ENCODE measurements around the gene KRTAP4-2.
"Not testable (repeated sequence)": the region's sequence is repeated elsewhere in the genome, so short reads cannot be mapped to it uniquely, and the experiment has no call there.

Gene KRTAP4-2

GRCh38 chr17:41163828-41164227 lies 14.2 kb downstream of the KRTAP4-2 start:
- in situ Hi-C loops (cut with HindIII; ENCODE audit: low sequenced_read_pairs), result no loop called here
- TF ChIP-seq, protein P1, sequence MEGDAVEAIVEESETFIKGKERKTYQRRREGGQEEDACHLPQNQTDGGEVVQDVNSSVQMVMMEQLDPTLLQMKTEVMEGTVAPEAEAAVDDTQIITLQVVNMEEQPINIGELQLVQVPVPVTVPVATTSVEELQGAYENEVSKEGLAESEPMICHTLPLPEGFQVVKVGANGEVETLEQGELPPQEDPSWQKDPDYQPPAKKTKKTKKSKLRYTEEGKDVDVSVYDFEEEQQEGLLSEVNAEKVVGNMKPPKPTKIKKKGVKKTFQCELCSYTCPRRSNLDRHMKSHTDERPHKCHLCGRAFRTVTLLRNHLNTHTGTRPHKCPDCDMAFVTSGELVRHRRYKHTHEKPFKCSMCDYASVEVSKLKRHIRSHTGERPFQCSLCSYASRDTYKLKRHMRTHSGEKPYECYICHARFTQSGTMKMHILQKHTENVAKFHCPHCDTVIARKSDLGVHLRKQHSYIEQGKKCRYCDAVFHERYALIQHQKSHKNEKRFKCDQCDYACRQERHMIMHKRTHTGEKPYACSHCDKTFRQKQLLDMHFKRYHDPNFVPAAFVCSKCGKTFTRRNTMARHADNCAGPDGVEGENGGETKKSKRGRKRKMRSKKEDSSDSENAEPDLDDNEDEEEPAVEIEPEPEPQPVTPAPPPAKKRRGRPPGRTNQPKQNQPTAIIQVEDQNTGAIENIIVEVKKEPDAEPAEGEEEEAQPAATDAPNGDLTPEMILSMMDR (IDR thresholded peaks at IDR 0.05; ENCODE audit: low read depth, low read length, missing control alignments), result no peak

GRCh38 chr17:41160648-41161047 lies 17.4 kb downstream of the KRTAP4-2 start, which contains the start of gene KRTAP4-4:
Gene KRTAP4-4, minus strand, starts transcription at chr17:41160748. Its CDS starts 57 bp downstream, at chr17:41160691.
- TF ChIP-seq, protein P1 (IDR thresholded peaks at IDR 0.05; ENCODE audit: low read depth, low read length, missing control alignments), result no peak
- in situ Hi-C loops (cut with HindIII; ENCODE audit: low sequenced_read_pairs), result no loop called here
- no peak for DNase-seq (ENCODE audit: low read depth)
- H3K4me3 ChIP-seq (ENCODE audit: low read depth, low read length), result no peak within 1 kb of the TSS

More at GRCh38 chr17:41163828-41164227, 14.2 kb downstream of the KRTAP4-2 start:
- DNase-seq (ENCODE audit: low read depth), result no peak
- H3K4me3 ChIP-seq (ENCODE audit: low read depth, low read length), result no peak overlapping the region

DNA sequence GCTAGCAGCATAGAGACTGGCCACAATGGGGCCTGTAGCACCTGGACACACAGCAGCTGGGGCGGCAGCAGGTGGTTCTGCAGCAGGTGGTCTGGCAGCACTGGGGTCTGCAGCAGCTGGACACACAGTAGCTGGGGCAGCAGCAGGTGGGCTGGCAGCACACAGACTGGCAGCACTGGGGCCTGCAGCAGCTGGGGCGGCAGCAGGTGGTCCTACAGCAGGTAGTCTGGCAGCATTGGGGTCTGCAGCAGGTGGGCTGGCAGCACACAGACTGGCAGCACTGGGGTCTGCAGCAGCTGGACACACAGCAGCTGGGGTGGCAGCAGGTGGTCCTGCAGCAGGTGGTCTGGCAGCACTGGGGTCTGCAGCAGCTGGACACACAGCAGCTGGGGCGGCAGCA lies 17.8 kb downstream of the KRTAP4-2 start:
- in situ Hi-C loops (cut with HindIII; ENCODE audit: low sequenced_read_pairs); DNase-seq (ENCODE audit: low read depth); H3K4me3 ChIP-seq (ENCODE audit: low read depth, low read length): not testable (repeated sequence)

DNA sequence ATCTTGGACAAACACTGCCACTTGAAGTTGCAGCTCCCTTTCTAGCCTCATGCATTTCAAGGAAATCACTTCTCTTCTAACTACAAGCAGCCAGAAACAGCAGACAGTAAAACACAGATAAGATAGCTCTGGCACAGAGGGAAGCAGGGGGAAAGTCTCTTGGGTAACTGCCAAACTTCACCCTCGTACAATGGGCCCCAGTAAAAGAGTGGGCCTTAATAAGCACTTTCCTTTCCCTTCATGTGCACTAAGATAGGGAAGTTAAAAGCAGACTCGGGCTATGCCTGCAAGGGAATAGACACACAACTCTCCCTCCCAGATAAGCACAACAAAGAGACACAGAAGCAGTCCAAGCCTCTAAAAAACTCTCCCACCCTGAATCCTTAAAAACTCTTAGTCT lies 24.2 kb downstream of the KRTAP4-2 start:
- no peak for DNase-seq (ENCODE audit: low read depth)
- in situ Hi-C loops (cut with HindIII; ENCODE audit: low sequenced_read_pairs), result no loop called here
- H3K4me3 ChIP-seq (ENCODE audit: low read depth, low read length), result no peak overlapping the region
- TF ChIP-seq, protein P1 (IDR thresholded peaks at IDR 0.05; ENCODE audit: low read depth, low read length, missing control alignments), result no peak

DNA sequence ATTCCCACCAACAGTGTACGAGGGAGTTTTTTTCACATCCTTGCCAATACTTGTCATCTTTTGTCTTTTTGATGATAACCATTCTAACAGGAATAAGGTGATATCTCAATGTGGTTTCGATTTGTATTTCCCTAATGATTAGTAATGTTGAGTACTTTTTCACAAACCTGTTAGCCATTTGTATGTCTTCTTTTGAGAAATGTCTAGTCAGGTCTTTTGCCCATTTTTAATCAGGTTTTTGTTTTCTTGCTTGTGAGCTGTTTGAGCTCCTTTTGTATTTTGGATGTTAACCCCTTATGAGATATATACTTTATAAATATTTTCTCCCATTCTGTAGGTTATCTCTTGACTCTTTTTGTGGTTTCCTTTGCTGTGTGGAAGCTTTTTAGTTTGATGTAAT lies 26.5 kb downstream of the KRTAP4-2 start:
- DNase-seq (ENCODE audit: low read depth), result no peak
- TF ChIP-seq, protein P1 (IDR thresholded peaks at IDR 0.05; ENCODE audit: low read depth, low read length, missing control alignments), result no peak
- in situ Hi-C loops (cut with HindIII; ENCODE audit: low sequenced_read_pairs), result no loop called here
- H3K4me3 ChIP-seq (ENCODE audit: low read depth, low read length), result no peak overlapping the region

- no peak overlapping the region for H3K4me3 ChIP-seq (ENCODE audit: low read depth, low read length)
- in situ Hi-C loops (cut with HindIII; ENCODE audit: low sequenced_read_pairs), result no loop called here
- no peak for DNase-seq (ENCODE audit: low read depth)
- TF ChIP-seq, protein P1 (IDR thresholded peaks at IDR 0.05; ENCODE audit: low read depth, low read length, missing control alignments), result no peak
Measured at GRCh38 chr17:41150026-41150425, 28.0 kb downstream of the KRTAP4-2 start.

DNA sequence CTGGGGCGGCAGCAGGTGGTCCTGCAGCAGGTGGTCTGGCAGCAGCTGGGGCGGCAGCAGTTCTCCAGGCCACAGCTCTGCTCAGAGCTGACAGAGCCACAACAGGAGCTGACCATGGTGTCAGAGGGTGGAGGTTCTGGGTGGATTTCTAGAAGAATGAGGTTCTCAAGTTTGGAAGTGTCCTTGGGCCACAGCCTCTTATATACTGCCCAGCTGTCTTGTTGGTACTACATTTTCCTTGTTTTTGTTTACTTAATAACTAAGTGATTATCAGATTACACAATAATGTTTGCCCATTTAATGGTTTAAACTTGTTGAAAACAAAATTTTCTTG lies 28.4 kb downstream of the KRTAP4-2 start, which contains the start of gene KRTAP4-5:
TSS of gene KRTAP4-5 (minus strand) at position 174 of the 334 bp plus-strand sequence. CDS start at position 116, 58 bp downstream.
- DNase-seq (ENCODE audit: low read depth), result no peak
- no peak within 1 kb of the TSS for H3K4me3 ChIP-seq (ENCODE audit: low read depth, low read length)
- TF ChIP-seq, protein P1 (IDR thresholded peaks at IDR 0.05; ENCODE audit: low read depth, low read length, missing control alignments), result no peak
- in situ Hi-C loops (cut with HindIII; ENCODE audit: low sequenced_read_pairs), result no loop called here

DNA sequence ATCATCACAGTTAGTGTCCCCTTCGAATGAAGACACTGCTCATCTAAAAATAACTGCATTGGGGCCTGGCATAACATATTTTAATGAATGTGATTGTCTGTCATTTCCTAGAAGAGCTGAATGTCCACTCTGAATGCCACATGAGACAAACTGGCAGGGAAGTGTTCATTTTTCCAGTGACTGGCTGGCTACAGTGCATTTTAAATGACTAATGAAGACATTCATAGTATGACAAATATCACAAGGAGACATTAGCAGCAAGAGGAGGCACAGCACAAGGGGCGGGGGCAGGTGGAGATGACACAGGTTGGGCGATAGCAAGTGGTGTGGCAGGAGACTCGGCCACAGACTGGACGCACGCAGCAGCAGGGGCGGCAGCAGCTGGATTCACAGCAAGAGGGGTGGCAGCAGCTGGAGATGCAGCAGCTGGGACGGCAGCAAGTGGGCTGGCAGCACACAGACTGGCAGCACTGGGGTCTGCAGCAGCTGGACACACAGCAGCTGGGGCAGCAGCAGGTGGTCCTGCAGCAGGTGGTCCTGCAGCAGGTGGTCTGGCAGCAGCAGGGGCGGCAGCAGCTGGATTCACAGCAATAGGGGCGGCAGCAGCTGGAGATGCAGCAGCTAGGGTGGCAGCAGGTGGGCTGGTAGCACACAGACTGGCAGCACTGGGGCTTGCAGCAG lies 28.9 kb downstream of the KRTAP4-2 start:
- DNase-seq (ENCODE audit: low read depth); in situ Hi-C loops (cut with HindIII; ENCODE audit: low sequenced_read_pairs); H3K4me3 ChIP-seq (ENCODE audit: low read depth, low read length): not testable (repeated sequence)

All from astrocyte of the cerebellum (primary cell).